Ishikawa (cell line): ENCODE results near the gene TPSG1.

Experiments
- CEBPB ChIP-seq: IDR thresholded peaks from 2 replicates; pipeline ENCODE4 v1.6.1; 2012
- CREB1 ChIP-seq: IDR thresholded peaks from 2 replicates; pipeline ENCODE4 v1.6.1; 2012; ENCODE audit warnings: low read depth
- EGR1 ChIP-seq: IDR thresholded peaks from 2 replicates; pipeline ENCODE4 v1.6.1; 2012
- EP300 ChIP-seq: IDR thresholded peaks from 2 replicates; pipeline ENCODE4 v1.6.1; 2012; ENCODE audit warnings: borderline replicate concordance
- FOXM1 ChIP-seq: IDR thresholded peaks from 2 replicates; pipeline ENCODE4 v1.6.1; 2012; ENCODE audit warnings: low read depth, borderline replicate concordance
- NFIC ChIP-seq: IDR thresholded peaks from 2 replicates; pipeline ENCODE4 v1.6.1; 2012
- RAD21 ChIP-seq: IDR thresholded peaks from 2 replicates; pipeline ENCODE4 v1.6.1; 2012; ENCODE audit warnings: low read depth
- TAF1 ChIP-seq: IDR thresholded peaks from 2 replicates; pipeline ENCODE4 v1.6.1; 2012; ENCODE audit warnings: low read depth, mild to moderate bottlenecking
- TCF12 ChIP-seq: IDR thresholded peaks from 2 replicates; pipeline ENCODE4 v1.6.1; 2012; ENCODE audit warnings: low read depth
- TEAD4 ChIP-seq: IDR thresholded peaks from 2 replicates; pipeline ENCODE4 v1.6.1; 2012
- USF1 ChIP-seq: IDR thresholded peaks from 2 replicates; pipeline ENCODE4 v1.6.1; 2012
- YY1 ChIP-seq: IDR thresholded peaks from 2 replicates; pipeline ENCODE4 v1.6.1; 2012; ENCODE audit warnings: low read depth
- ZBTB7A ChIP-seq: IDR thresholded peaks from 2 replicates; pipeline ENCODE4 v1.6.1; 2012; ENCODE audit warnings: low read depth
- TF ChIP-seq, protein P1 (sequence below): IDR thresholded peaks from 2 replicates; pipeline ENCODE4 v1.6.1; 2012
- TF ChIP-seq, protein P2 (sequence below): IDR thresholded peaks from 2 replicates; pipeline ENCODE4 v1.6.1; 2012; ENCODE audit warnings: low read depth, mild to moderate bottlenecking

Gene TPSG1

DNA sequence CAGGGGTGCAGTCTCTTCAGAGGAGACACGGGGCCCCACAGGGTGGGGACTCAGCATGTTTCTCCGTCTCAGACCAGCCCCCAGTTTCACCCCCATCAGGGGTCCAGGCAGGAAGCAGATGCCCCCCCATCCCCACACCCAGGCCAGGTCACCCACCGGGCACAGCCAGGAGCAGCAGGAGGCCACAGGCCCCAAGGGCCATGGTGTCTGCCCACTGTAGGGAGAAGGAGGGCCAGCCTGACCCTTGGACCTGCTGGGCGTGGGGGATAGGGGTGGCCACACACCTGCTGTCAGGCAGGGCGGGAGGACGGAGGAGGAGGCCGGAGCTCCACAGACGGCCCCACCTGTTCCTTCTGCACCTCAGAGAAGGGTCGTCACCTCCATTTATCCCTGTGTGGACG lies at the start of gene TPSG1:
Gene TPSG1, minus strand, starts transcription at position 218 of the 401 bp plus-strand sequence. Its CDS starts 16 bp downstream, at position 202.
- TF ChIP-seq CREB1: no peak
- TF ChIP-seq EGR1: no peak
- TF ChIP-seq YY1: no peak
- TF ChIP-seq NFIC: no peak
- TF ChIP-seq, protein P1, sequence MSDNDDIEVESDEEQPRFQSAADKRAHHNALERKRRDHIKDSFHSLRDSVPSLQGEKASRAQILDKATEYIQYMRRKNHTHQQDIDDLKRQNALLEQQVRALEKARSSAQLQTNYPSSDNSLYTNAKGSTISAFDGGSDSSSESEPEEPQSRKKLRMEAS: no peak
- TF ChIP-seq ZBTB7A: no peak
- no peak for TF ChIP-seq TCF12
- no peak for TF ChIP-seq TEAD4
- TF ChIP-seq CEBPB: no peak
- TF ChIP-seq USF1: no peak
- no peak for TF ChIP-seq EP300
- no peak for TF ChIP-seq TAF1
- TF ChIP-seq FOXM1: no peak

DNA sequence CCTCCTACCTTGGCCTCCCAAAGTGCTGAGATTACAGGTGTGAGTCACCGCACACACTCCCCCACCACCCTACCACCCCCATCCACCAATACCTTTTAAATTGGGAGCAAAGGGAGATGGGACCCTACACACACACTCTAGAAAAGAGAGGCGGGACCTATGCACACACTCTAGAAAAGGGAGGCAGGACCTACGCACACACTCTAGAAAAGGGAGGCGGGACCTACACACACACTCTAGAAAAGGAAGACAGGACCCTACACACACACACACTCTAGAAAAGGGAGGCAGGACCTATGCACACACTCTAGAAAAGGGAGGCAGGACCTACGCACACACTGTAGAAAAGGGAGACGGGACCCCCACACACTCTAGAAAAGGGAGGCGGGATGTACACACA lies 49.7 kb upstream of the TPSG1 start:
- TF ChIP-seq, protein P2, sequence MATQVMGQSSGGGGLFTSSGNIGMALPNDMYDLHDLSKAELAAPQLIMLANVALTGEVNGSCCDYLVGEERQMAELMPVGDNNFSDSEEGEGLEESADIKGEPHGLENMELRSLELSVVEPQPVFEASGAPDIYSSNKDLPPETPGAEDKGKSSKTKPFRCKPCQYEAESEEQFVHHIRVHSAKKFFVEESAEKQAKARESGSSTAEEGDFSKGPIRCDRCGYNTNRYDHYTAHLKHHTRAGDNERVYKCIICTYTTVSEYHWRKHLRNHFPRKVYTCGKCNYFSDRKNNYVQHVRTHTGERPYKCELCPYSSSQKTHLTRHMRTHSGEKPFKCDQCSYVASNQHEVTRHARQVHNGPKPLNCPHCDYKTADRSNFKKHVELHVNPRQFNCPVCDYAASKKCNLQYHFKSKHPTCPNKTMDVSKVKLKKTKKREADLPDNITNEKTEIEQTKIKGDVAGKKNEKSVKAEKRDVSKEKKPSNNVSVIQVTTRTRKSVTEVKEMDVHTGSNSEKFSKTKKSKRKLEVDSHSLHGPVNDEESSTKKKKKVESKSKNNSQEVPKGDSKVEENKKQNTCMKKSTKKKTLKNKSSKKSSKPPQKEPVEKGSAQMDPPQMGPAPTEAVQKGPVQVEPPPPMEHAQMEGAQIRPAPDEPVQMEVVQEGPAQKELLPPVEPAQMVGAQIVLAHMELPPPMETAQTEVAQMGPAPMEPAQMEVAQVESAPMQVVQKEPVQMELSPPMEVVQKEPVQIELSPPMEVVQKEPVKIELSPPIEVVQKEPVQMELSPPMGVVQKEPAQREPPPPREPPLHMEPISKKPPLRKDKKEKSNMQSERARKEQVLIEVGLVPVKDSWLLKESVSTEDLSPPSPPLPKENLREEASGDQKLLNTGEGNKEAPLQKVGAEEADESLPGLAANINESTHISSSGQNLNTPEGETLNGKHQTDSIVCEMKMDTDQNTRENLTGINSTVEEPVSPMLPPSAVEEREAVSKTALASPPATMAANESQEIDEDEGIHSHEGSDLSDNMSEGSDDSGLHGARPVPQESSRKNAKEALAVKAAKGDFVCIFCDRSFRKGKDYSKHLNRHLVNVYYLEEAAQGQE: no peak
- TF ChIP-seq NFIC (no peak), CEBPB (no peak), TEAD4 (no peak), CREB1 (no peak)

DNA sequence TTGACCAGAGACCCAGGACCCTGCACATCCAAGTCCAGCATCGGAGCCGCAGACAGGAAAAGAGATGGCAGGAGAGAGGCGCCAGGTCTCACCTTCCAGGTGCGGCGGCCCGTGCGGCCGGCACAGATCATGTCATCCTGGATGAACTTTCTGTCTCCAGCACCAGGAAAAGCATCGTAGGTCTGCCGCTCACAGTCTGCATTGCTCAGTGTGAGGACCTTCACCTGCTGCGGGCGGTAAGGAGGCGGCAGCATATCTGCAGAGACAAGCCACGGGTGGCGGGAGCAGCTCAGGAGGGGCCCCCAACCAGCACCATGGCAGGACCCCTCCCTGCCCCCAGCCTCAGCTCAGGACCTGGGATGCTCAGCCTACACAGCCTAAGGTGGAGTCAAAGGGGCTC lies 48.7 kb upstream of the TPSG1 start:
- TF ChIP-seq ZBTB7A (no peak), CEBPB (no peak), YY1 (no peak), TCF12 (no peak), NFIC (no peak), FOXM1 (no peak), CREB1 (no peak), USF1 (no peak)
- TF ChIP-seq, protein P2: no peak

DNA sequence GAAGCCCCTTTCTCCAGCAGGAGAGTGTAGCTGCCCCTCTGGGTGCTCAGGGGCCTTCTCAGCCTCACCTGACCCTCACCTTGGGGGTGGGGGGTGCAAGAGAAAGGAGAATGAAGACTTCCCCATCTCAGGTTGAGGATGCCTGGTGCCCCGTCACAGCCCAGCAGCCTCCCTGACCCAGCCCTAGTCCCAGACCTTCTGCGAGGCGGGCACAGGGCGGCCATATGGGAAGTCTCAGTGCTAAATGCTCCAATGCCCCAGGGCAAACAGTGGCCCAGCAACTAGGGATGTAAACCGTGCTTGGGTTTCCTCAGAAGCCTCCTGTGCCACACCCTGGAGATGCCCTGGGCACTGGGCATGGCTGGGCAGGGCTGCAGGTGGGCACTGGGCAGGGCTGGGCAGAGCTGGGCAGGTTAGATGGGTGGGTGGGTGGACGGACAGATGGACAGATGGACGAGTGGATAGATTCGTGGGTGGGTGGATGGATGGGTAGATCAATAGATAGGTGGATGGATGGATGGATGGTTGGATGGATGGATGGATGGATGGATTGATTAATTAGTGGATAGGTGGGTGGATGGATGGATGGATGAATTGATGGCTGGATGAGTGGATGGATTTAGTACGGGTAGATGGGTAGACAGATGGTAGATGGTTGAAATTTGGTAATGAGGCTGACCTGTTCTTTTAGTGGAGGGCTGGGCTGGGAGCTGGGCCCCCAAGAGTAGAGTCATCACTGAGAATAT lies 47.6 kb upstream of the TPSG1 start:
- TF ChIP-seq TCF12: no peak
- no peak for TF ChIP-seq NFIC
- no peak for TF ChIP-seq YY1
- TF ChIP-seq USF1: no peak
- TF ChIP-seq RAD21: no peak
- TF ChIP-seq, protein P2: no peak
- no peak for TF ChIP-seq ZBTB7A
- no peak for TF ChIP-seq FOXM1
- TF ChIP-seq EGR1: no peak
- TF ChIP-seq CEBPB: no peak
- TF ChIP-seq, protein P1: no peak
- no peak for TF ChIP-seq CREB1
